Activated naive CD4-positive, alpha-beta T cell treated with Interleukin-2 at 50 U/mL for 16 hours (primary cell): ENCODE data around the gene SEMA7A.
"Not testable (repeated sequence)": the region's sequence is repeated elsewhere in the genome, so short reads cannot be mapped to it uniquely, and the experiment has no call there.

Experiments
- DNase-seq: peaks from one replicate; pipeline ENCODE4 v3.0.0-alpha.2; 2020

Gene SEMA7A

GRCh38 chr15:74433592-74434262, at the start of gene SEMA7A:
TSS of gene SEMA7A (minus strand) at chr15:74433958. CDS start at chr15:74433918, 40 bp downstream.
- peak; percentile 79 for DNase-seq

- DNase-seq = no peak
Measured at GRCh38 chr15:74482661-74483060, 48.9 kb upstream of the SEMA7A start.

GRCh38 chr15:74480364-74480763, 46.6 kb upstream of the SEMA7A start:
- DNase-seq = not testable (repeated sequence)

GRCh38 chr15:74471621-74472020, 37.9 kb upstream of the SEMA7A start:
- DNase-seq = not testable (repeated sequence)

- DNase-seq = no peak
Measured at GRCh38 chr15:74470631-74471395, 37.1 kb upstream of the SEMA7A start.

- DNase-seq = no peak
Measured at GRCh38 chr15:74468341-74469032, 34.7 kb upstream of the SEMA7A start.

GRCh38 chr15:74466570-74466969, 32.8 kb upstream of the SEMA7A start:
- DNase-seq = no peak

- DNase-seq = no peak
Measured at GRCh38 chr15:74464897-74465296, 31.1 kb upstream of the SEMA7A start.

- DNase-seq = no peak
Measured at GRCh38 chr15:74464216-74464615, 30.5 kb upstream of the SEMA7A start.

- no peak for DNase-seq
Measured at GRCh38 chr15:74463634-74464033, 29.9 kb upstream of the SEMA7A start.

- no peak for DNase-seq
Measured at GRCh38 chr15:74461847-74462511, 28.2 kb upstream of the SEMA7A start.

- peak; percentile 98 for DNase-seq
Measured at GRCh38 chr15:74460871-74461846, 27.4 kb upstream of the SEMA7A start, which contains the start of gene UBL7. TSS of gene UBL7 (minus strand) at chr15:74461160. CDS start at chr15:74458867, 2,293 bp downstream.

- no peak for DNase-seq
Measured at GRCh38 chr15:74460298-74460697, 26.5 kb upstream of the SEMA7A start.

- DNase-seq = not testable (repeated sequence)
Measured at GRCh38 chr15:74459798-74460197, 26.0 kb upstream of the SEMA7A start.

GRCh38 chr15:74458473-74458872, 24.7 kb upstream of the SEMA7A start:
- no peak for DNase-seq

- DNase-seq = not testable (repeated sequence)
Measured at GRCh38 chr15:74457036-74457435, 23.3 kb upstream of the SEMA7A start.

GRCh38 chr15:74454764-74455500, 21.2 kb upstream of the SEMA7A start:
- no peak for DNase-seq

- DNase-seq = no peak
Measured at GRCh38 chr15:74453925-74454763, 20.4 kb upstream of the SEMA7A start.

GRCh38 chr15:74451861-74452835, 18.4 kb upstream of the SEMA7A start:
- DNase-seq = no peak
